Hematopoietic multipotent progenitor cell treated with erythropoietin and hydrocortisone succinate and interleukin-3 and kit ligand, for 17 days (in vitro differentiated cells): ENCODE data around the gene RAPGEF3.
A peak's percentile ranks its signal among the peaks of the same experiment; 100 is the strongest.

Experiments used
- DNase-seq: peaks from one replicate; pipeline ENCODE4 v3.0.0-alpha.2; 2015; ENCODE audit warnings: low spot score

RAPGEF3 gene, protein sequence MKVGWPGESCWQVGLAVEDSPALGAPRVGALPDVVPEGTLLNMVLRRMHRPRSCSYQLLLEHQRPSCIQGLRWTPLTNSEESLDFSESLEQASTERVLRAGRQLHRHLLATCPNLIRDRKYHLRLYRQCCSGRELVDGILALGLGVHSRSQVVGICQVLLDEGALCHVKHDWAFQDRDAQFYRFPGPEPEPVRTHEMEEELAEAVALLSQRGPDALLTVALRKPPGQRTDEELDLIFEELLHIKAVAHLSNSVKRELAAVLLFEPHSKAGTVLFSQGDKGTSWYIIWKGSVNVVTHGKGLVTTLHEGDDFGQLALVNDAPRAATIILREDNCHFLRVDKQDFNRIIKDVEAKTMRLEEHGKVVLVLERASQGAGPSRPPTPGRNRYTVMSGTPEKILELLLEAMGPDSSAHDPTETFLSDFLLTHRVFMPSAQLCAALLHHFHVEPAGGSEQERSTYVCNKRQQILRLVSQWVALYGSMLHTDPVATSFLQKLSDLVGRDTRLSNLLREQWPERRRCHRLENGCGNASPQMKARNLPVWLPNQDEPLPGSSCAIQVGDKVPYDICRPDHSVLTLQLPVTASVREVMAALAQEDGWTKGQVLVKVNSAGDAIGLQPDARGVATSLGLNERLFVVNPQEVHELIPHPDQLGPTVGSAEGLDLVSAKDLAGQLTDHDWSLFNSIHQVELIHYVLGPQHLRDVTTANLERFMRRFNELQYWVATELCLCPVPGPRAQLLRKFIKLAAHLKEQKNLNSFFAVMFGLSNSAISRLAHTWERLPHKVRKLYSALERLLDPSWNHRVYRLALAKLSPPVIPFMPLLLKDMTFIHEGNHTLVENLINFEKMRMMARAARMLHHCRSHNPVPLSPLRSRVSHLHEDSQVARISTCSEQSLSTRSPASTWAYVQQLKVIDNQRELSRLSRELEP

DNA sequence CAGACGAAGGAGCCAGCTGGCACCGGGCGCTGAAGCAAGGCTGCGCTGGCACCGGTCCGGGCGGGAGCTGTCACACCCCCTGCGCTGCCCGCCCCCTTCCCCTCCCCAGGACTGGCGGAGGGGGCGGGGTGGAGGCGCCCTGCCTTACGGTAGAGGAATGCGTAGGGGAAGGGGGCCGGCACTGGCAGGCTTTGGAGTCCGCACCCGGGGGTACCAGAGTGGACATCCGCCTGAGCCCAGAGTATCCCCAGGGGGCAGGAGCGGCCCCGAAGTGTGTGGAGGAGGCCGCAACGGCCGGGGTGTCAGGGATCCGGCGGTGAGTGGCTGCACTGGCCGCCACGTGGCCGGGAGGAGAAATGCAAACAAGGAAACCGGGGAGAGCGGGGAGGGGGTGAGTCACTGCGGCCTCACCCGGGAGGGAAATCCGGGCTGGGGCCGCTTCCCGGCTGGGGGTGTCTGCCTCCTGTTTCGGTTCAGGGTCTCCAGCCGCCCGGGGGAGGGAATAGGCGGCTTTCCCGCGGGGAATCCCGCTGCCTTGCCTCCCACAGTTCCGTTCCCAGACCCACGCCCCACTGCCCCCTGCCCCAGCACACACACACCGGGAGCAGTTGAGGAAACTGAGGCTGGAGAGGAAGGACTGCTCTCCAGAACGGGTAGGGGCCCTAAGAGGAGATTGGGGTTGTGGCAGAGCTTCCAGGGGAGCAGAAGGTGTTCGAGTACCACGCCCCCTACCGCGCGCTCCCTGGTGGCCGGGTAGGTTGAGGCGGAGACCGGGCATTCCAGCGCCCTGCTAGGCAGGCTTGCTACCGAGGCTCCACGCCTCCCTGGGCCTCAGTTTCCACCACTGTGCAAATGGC, at the start of gene RAPGEF3:
Gene RAPGEF3, minus strand, starts transcription at position 47 of the 857 bp plus-strand sequence. CDS start 324 bp downstream, outside the sequence.
- DNase-seq, result peak; percentile 68

GRCh38 chr12:47808050-47808449, 49.4 kb upstream of the RAPGEF3 start:
- DNase-seq, result no peak

DNA sequence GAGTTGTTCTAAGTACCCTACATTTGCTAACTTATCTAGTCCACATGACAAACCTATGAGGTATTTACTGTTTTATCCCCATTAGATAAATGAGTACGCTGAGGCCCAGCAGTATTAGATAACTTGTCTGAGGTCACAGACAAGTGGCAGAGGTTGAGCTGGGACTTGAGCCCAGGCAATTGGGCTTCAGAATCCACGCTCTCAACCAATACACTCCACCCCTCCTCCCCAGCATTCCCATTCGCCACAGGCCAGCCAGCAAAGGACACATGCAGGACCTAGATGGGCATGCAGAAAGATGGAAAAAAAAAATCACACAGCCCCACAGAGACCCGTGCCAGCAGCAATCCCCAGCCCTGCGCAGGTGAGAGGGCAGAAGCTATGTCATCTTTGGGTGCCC, 48.7 kb upstream of the RAPGEF3 start:
- no peak for DNase-seq

GRCh38 chr12:47805417-47805816, 46.7 kb upstream of the RAPGEF3 start:
- DNase-seq, result no peak

GRCh38 chr12:47804171-47804570, 45.5 kb upstream of the RAPGEF3 start:
- no peak for DNase-seq

DNA sequence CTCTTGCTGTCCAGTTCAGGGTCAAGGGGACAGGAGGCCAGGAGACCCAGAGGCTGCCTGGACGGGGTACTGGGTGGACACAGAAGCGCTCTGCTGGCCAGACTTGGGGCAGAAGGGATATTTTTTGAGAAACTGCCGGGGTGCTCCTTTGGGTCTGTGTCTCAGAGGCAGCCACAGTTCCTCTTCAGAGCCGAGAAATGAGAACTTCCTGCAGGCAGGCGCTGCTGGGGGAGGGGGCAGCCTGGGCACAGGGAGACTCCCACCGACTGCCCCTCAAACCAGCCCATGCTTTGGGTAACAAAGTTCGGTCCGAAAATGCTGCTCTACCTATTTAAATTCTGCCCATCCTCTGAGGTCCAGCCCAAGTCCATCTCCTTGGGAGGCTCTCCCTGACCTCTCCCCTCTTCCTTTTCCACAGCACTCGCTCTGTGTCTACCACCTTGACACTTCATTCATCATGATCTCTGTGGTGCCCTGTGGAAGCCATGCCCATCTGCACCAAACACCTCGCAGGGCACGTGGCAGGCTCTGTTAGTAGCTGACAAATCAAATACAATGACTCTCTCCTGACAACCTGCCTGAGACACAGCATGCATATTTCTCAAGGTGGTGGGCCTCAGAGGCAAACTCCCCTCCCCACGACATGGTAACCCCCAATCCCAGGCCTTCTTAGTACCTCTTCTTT, 44.7 kb upstream of the RAPGEF3 start:
- DNase-seq, result no peak

GRCh38 chr12:47802312-47802711, 43.6 kb upstream of the RAPGEF3 start:
- DNase-seq, result no peak

DNA sequence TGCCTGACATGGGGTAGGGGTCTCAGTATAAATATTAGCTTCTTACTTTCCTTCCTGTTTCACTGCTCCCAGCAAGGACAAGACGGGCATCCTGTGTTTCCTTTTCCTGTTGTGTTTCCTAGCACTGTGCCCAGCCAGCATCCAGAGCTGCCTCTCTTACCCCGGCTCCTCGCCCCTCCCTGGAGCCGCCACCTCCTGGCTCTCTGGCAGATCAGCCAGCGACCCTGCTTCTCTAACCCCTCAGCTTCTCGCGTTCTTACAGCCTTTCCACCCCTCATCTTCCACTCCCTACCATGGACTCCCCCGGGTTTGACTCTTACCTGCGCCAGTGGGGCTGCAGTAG, 43.2 kb upstream of the RAPGEF3 start:
- DNase-seq, result no peak

DNA sequence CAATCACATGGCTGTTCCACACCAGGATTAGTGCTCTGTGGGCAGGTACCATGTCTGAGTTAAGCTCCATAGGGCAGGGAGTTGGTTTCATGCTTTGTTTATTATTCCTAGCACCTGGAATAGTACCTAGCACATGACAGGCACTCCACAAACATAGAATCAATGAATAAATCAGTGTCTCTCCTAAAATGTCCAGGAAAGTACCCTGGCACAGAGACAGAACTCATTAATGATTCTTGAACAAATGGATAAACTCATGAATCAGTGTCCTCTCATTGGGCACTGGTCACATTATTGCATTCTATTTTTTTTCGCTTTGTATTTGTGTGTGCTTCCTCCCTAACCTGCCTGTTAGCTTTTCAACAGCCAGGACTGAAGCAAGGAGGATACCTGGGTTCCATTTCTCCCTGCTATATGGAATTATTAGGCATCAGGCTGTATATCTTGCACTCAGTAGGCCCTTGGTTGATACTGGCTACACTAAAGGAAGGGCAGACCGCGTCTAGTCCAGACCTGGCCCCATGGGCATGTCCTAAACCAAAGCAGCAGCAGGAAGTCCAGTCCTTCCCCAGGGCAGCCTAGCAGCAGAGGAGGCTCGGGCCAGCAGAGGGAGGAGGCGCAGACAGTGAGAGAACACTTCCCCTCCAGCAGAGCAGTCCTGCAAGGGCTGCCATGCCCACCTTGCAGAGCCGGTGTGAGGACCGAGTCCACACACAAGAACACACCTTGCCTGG, 42.7 kb upstream of the RAPGEF3 start:
- DNase-seq, result no peak

DNA sequence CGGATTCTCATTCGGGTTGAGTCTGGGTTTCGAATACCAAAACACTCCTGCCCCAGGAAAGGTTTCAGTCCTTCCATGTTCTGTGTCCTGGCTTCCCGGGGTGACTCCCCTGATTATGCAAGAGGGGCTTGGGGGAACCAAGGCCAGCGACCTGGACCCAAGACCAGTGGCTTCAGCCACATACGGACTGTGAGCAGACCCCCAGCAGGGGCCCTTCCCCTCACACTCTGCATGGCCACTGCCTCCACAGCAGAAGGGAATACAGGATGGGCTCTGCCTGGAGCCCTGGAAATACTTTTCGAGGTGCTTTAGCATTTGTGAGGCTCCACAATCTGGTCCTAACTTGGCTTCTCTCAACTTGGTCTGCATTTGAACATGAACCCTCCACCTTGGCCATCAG, 41.9 kb upstream of the RAPGEF3 start:
- no peak for DNase-seq

GRCh38 chr12:47799357-47799955, 40.8 kb upstream of the RAPGEF3 start:
- no peak for DNase-seq

- DNase-seq, result no peak
Measured at GRCh38 chr12:47798382-47798948, 39.8 kb upstream of the RAPGEF3 start.

DNA sequence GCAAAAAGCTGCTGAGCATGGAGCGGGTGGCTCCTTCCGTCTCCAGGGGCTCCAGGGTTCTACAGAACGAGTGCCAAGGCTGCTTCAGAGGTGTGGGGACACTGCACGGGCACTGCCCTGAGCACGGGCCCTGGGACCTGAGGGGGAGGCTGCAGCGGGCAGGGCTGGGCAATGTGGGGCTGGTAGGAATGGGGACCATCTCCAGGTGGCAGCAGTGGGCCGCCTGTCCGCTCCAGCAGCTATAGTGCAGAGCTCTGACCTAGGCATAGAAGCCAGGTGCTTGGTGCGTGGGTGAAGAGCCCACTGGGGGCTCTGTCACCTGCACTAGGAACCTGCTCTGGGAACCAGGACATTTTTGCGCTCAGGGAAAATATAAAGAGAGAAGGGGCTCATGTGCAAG, 38.8 kb upstream of the RAPGEF3 start:
- no peak for DNase-seq

GRCh38 chr12:47795814-47796411, 37.2 kb upstream of the RAPGEF3 start:
- no peak for DNase-seq

DNA sequence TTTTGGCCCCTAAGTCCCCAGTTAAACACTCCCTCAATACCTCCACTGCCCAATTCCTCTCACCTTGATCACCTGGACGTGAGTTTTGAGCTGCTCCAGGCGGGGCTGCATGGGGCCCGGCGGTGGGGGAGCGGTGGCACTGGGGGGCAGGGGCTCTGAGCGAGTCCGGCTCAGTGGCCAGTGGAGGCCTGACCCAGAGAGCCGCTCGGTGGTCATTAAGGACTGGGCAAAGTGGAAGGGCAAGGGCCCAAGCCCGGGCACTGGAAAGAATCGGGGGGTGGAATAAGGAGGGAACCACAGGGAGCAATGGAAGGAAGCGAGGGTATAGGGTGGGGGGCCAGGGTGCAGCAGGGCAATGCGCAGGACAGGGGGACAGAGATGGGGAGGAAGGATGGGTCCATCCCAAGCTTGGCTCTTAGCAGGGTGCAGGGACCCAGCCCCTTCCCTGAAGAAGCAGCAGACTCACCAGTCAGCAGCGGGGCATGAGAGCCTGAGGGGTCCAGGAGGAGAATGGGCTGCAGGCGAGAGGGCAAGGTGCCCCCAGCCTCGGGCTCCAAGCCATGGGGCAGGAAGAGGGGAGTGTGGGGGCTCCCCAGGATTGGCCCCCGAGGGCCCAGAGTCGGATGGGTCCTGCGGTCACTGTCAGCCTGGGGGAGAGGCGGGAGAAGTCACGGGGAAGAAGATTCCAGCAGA, 36.6 kb upstream of the RAPGEF3 start:
- no peak for DNase-seq

DNA sequence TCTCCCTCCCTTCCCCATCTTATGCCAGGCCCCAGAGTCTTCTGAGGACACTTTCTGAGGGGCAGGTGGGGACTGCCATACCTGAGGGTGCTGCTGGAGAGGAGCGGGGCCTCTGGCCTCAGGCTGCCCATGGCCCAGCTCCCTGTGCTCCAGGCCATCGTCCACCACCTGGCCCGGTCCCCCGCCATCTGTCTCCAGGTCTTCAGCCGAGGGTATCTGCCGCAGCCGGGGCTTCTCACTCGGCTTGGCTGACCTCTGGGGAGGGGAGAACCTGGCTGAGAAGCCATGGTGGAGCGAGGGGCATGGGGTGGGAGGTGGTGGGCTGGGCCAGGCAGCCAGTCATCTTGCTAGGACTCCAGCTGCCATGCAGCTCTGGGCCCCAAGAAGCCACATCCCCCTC, 36.0 kb upstream of the RAPGEF3 start:
- no peak for DNase-seq

- DNase-seq, result no peak
Measured at GRCh38 chr12:47793015-47793681, 34.5 kb upstream of the RAPGEF3 start.

GRCh38 chr12:47791874-47792273, 33.2 kb upstream of the RAPGEF3 start:
- no peak for DNase-seq

- no peak for DNase-seq
Measured at GRCh38 chr12:47791351-47791746, 32.7 kb upstream of the RAPGEF3 start.
